ENCODE data around the gene PDE1C. TPM values are rescaled to one million over a fixed set of nuclear protein-coding genes. Genes with fewer than 3 reads are reported as not detected.
A peak's percentile ranks its signal among the peaks of the same experiment; 100 is the strongest.

Gene PDE1C
- polyA plus RNA-seq, 3 donors, result 2.5 to 5.0 (median 4.4) TPM

DNA sequence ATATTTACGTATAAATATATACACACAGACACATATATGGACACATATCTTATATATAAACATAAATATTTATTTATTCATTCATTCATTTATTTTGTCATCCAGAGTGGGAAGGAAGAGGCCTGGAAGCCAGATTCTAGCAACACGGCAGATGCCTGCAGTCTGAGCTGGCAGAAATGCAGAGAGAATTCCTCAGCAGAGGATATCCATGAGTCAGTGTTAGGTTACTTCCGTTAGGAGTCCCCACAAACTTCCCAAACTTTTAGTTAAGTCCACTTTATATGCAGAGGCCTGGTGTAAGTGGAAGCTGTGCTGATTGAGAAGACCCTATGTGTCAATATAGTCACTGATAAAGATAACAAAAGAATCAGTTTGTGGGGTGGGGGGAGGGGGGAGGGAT, 293.6 kb downstream of the PDE1C start:
- no peak for DNase-seq

DNA sequence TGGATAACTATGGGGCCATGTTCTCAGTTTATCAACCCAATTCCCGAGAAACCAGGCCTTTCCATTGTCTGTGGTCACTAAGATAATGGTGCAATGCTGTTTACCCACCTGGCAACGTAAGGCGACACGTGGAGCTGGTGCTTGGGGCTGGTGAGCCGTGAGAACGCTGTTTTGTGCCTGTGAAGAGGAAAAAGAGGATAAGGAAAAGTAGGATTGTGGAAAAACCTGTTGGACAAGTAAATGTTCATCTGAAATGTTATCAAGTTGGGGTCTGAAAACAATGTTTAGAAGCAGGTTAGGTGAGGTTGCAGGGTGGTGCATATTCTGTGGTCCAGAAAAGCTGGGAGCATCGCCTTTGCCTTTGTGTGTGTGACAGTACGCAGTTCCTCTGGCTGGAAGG, 294.7 kb downstream of the PDE1C start:
- DNase-seq, result no peak

DNA sequence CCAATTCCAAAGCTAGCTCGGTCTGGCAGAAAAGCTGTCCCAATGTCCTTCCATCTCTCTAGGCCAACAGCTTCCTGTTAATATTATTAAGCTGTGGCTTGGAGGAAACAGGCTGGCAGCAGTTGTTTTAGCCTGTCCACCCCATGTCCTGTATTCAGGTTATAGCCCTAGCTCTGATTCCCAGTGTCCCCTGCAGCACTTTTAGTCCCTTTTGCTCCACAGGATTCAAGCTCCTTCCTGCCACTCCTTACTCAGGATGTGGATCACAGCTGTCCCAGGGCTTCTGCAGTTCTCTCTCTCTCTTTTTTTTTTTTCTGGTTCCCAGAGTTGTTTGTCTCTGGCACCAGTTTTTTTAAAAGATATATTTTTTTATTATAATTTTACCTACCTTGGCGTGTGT, 298.0 kb downstream of the PDE1C start:
- DNase-seq, result no peak

- no peak for DNase-seq
These were observed 302.4 kb downstream of the PDE1C start for GRCh38 chr7:31767686-31768358.

DNA sequence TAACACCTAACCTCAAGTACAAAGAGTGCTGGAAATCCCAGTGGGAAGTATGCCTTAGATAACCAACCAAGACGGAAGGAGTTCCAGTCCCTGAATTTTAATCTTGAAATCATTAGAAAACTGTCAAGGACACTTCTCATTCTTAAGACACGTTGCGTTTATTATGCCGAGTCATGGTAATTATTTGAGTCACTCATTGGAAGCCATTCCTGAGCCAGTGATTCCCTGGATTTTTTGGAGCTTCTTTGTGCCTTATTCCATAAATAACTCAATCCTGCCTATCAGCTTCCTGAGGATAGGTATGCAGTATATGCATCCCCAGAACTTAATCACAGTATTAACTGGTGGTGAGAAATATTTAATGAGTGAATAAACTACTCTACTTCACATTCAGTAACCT, 305.7 kb downstream of the PDE1C start:
- no peak for DNase-seq

- DNase-seq, result no peak
These were observed 306.7 kb downstream of the PDE1C start for GRCh38 chr7:31763548-31763947.

- DNase-seq, result no peak
These were observed 308.6 kb downstream of the PDE1C start for GRCh38 chr7:31761646-31762045.

DNA sequence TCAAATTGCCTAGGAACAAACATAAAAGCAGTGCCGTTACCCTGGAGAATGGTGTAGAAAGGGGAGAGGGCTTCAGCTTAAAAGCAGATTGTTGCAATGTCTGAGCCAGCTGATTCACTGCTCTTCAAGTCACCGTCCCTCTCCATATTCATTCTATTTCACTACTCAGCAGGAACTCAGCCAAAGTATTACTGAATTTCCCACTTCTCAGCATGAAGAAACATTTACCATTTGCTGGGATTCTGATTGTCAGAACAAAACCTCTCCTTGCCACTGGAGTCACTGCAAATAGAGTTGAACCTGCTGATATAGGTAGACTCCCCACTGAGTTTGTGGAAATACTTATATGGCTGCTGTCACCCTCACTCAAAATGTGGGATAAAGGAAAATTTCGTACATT, 311.5 kb downstream of the PDE1C start:
- no peak for DNase-seq

DNA sequence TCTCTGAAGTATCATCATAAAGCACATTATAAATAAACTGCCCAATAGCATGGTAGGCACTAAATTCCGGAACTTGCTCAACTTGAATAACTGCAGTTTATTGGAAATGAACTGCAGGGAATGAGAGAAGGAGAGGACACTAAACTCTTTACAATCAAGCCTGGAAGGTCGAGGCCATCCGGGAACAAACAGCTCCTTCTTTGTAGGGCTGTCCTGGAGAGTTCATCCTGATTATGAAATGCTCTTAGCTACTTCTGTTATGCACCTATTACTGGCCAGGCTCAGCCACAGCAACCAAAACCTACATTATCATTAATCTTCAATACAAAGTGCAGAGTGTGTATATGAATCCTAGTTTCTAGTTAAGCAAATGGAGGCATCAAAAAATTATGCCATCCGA, 318.5 kb downstream of the PDE1C start:
- DNase-seq, result no peak

DNA sequence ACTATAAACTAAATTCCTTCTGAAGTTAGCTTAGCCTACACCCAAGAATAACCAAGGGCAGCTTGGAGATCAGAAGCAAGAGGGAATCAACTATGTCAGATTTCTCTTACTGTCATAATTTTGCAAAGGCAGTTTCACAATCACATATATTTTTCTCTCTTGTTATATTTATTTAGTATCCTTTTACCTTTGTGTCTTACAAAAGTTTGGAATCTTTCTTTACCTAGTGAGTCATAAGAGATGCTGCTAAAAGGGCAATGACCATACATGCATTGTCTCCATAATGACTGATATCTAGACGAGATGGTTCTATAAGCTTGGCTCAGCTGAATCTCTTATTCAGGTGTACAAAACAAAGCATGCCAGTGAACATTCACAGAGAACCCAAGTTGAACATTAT, 322.1 kb downstream of the PDE1C start:
- DNase-seq, result no peak

GRCh38 chr7:31747553-31747952, 322.7 kb downstream of the PDE1C start:
- no peak for DNase-seq

DNA sequence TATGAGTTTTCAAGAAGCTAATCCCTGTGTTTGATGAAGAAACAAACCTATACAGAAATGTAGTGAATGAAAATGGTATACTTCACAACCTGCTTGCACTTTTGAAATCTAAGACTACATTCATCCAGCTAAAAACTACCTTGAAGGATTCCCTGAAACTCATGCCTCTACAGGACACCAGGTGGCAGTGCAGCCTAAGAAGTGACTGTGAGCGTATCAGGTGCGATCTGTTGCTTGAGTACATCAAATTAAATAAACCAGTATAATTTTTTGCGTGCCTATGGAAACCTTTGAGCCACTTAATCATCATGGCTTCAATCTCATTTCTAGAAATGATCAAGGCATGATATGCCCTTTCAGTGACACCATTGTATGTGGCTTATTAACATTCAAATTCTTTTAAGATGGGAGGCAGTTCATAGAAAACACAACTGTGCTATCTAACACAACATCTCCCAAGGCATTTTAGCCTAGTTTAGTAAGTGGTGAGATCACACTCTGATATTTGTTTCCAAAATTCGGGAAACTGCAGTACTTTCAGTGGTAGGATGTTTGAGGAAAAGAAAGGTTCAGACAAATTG, 325.8 kb downstream of the PDE1C start:
- peak; percentile 65 for DNase-seq

DNA sequence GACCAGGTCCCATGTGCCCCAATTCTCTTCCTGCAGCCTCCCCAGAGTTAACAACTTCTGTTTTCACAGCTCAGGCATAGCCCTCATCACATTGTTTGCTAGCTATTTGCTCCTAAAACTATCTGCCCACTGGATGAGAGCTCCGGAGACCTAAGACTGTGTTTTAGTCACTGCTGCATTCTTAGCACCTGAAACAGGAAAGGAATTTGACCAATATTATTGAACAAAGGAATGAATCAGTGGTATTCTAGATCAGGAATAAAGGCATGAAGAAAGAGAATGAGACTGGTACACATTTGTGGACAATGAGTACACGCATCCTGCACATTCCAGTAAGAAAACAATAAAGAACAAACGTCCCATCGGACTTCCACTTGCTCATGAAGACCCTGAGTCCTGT, 328.4 kb downstream of the PDE1C start:
- no peak for DNase-seq

DNA sequence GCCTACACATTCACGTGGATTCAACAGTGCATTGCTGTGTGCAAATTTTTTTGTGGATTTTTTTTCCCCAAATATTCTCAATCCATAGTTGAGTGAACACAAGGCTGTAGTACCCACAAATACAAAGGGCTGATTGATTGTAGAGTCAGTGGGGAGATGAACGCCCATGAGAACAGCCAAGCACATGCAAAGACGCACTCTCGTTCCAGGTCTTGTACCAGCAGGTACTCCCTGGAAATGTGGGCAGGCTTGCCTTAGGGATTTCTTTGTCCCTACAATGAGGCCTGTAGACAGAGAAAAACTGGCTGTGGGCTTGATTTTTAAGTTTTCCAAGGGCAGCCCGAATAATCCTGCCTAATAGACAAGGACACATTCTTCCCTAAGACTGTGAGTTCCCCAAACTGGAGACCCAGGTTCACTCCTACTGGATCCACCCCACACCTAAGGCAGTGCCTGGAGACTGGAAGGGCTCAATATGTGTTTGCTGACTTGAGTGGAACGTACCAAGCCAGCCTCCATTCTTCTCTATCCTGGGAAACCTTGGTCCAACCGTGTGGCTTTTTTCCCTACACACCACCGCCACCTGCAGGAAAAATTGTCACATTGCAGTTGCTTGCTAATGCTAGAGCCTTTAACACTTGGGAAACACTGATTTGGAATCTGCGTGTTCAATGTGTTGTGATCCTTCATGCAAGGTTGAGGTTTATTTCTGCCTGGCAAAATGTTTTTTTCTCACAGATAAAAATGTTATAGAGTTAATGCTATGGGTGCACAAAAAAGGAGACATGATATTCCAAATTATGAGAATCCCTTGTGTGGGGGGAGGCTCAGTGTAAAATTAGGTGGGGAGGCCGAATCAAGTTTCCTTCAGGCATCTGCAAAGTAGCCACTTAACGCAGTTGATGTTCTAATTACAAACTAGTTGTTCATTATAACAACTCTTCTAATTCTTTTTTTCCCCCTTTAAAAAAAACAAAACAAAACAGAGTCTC, 333.9 kb downstream of the PDE1C start:
- peak; percentile 65 for DNase-seq

GRCh38 chr7:31734456-31734855, 335.8 kb downstream of the PDE1C start:
- no peak for DNase-seq

GRCh38 chr7:31729195-31729804, 340.9 kb downstream of the PDE1C start:
- DNase-seq, result no peak

DNA sequence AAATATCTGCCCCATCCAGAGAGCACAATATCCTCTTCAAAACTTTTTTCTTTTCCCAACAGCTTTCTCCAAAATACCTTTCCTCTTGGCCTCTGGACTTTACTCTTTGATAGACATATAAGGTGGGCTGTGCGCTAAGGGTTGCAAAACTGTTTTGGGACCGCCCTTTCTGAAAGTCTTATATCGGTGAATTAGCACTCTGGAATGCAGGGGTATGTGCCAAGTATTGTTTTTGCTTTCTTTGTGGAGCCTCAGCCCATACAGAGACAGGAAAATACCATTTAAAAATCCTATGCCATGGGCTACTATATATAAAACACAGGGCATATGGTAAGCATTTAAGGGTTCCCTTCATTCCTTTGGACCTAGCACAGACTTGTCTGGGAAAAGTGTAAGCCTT, 345.5 kb downstream of the PDE1C start:
- DNase-seq, result no peak

GRCh38 chr7:31720366-31720765, 349.8 kb downstream of the PDE1C start:
- no peak for DNase-seq

- DNase-seq, result no peak
These were observed 353.9 kb downstream of the PDE1C start for GRCh38 chr7:31716355-31716754.

GRCh38 chr7:31710171-31710570, 360.0 kb downstream of the PDE1C start:
- DNase-seq, result no peak

- no peak for DNase-seq
These were observed 363.1 kb downstream of the PDE1C start for GRCh38 chr7:31707089-31707488.

- DNase-seq, result no peak
These were observed 364.8 kb downstream of the PDE1C start for GRCh38 chr7:31705377-31705776.
